ENCODE data around the gene COL1A1. TPM values are rescaled to one million over a fixed set of nuclear protein-coding genes. Genes with fewer than 3 reads are reported as not detected.

COL1A1 gene
- total RNA-seq, 4 donors from 2014 or later: 20.7 to 123 (median 41.5) TPM

DNA sequence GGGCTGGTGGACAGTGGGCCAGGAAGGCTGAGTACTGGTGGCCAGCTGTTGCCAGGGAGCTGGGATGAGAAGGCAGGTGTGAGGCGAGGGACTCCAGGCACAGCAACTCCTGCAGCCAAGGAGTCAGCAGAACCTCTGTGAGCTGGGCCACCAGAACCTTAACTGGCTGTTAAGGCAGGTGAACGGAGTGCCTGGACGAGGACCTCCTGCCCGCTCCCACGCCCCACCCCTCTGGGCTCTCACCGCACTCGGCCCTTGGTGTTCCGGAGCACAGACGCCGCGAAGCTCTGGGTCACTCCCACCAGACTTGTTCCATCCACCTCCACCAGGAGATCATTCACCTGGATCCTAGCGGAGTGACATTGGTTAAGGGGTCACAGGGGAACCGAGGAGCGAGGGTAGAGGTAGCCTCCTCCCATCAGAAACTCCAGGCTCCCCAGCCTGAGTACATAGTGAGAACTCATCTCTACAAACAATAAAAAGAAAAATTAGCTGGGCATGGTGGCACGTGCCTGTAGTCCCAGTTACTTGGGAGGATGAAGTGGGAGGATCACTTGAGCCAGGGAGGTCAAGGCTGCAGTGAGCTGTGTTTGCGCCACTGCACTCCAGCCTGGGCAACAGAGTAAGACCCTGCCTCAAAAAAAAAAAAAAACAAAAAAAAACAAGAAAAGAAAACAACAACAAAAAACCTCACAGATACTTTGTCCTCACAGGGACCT lies 60.2 kb downstream of the COL1A1 start:
- H3K9me3 ChIP-seq: no peaks in the 10 kb centered on the region
- no peaks in the 10 kb centered on the region for H3K27me3 ChIP-seq
- intact Hi-C loops (cut with DNase I): no loop called here
- H3K4me3 ChIP-seq: no peak overlapping the region
- TF ChIP-seq POLR2AphosphoS5 (IDR thresholded peaks at IDR 0.05) (no peak), POLR2A (IDR thresholded peaks at IDR 0.05; ENCODE audit: low read depth) (no peak), EP300 (IDR thresholded peaks at IDR 0.05) (no peak)
- TF ChIP-seq, protein P1, sequence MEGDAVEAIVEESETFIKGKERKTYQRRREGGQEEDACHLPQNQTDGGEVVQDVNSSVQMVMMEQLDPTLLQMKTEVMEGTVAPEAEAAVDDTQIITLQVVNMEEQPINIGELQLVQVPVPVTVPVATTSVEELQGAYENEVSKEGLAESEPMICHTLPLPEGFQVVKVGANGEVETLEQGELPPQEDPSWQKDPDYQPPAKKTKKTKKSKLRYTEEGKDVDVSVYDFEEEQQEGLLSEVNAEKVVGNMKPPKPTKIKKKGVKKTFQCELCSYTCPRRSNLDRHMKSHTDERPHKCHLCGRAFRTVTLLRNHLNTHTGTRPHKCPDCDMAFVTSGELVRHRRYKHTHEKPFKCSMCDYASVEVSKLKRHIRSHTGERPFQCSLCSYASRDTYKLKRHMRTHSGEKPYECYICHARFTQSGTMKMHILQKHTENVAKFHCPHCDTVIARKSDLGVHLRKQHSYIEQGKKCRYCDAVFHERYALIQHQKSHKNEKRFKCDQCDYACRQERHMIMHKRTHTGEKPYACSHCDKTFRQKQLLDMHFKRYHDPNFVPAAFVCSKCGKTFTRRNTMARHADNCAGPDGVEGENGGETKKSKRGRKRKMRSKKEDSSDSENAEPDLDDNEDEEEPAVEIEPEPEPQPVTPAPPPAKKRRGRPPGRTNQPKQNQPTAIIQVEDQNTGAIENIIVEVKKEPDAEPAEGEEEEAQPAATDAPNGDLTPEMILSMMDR (IDR thresholded peaks at IDR 0.05): no peak
- WGBS: 79% methylated on average over 16 of the region's 16 CpGs
- peaks cover 67 to 94% (median 90%) of the 10 kb centered on the region in 4 donors for H3K36me3 ChIP-seq
- peaks cover 34 to 63% (median 60%) of the 10 kb centered on the region in 4 donors for H3K4me1 ChIP-seq
- DNase-seq (ENCODE audit: extremely low spot score): no peak
- H3K27ac ChIP-seq (replicated peaks in 1 of 4): peak overlapping the region; percentile 35 to 59 (median 40)

GRCh38 chr17:50139950-50140885 lies 61.2 kb downstream of the COL1A1 start:
- Histone ChIP-seq H3K4me3 (no peak overlapping the region), H3K36me3 (peaks cover 75 to 100% (median 99%) of the 10 kb centered on the region in 4 donors), H3K27me3 (no peaks in the 10 kb centered on the region), H3K27ac (replicated peaks in 1 of 4) (peak overlapping the region; percentile 35 to 59 (median 40)), H3K9me3 (no peaks in the 10 kb centered on the region), H3K4me1 (peaks cover 24 to 53% (median 50%) of the 10 kb centered on the region in 4 donors)
- no peak for DNase-seq (ENCODE audit: extremely low spot score)
- TF ChIP-seq EP300 (IDR thresholded peaks at IDR 0.05) (no peak), POLR2AphosphoS5 (IDR thresholded peaks at IDR 0.05) (peak in 1 of 2 donors; percentile 70)
- TF ChIP-seq, protein P1 (IDR thresholded peaks at IDR 0.05): peak; percentile 95 to 97 (median 96)
- intact Hi-C loops (cut with DNase I): no loop called here
- WGBS: 34% methylated on average over 19 of the region's 19 CpGs

GRCh38 chr17:50139185-50139783 lies 62.1 kb downstream of the COL1A1 start:
- WGBS: 76% methylated on average over 14 of the region's 15 CpGs
- H3K27ac ChIP-seq (replicated peaks in 1 of 4): peak overlapping the region in 2 of 4 donors; percentile 44 to 59

DNA sequence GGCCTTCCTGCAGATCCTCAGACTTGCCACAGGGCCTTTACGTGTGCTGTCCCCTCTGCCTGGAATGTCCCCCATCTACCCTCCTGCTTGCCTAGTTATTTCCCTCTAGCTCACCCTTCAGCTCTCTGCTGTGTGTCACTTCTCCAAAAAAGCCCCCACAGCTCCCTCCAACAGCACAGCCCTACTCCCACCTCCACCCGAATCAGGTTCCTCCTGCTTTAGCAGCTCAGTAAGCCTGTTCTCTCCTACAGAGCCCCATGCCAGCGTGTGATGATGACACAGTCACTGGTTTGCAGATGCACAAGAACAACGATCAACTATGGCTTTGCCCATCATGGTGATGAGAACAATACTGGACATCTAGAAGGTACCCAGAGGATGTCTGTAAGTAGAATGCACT lies 64.4 kb downstream of the COL1A1 start:
- Histone ChIP-seq H3K27me3 (no peaks in the 10 kb centered on the region), H3K36me3 (peaks cover 58 to 82% (median 79%) of the 10 kb centered on the region in 4 donors), H3K4me3 (no peak overlapping the region), H3K4me1 (peaks cover 35 to 51% (median 48%) of the 10 kb centered on the region in 4 donors), H3K27ac (replicated peaks in 1 of 4) (no peak overlapping the region), H3K9me3 (no peaks in the 10 kb centered on the region)
- no peak for TF ChIP-seq POLR2A (IDR thresholded peaks at IDR 0.05; ENCODE audit: low read depth)
- TF ChIP-seq, protein P1 (IDR thresholded peaks at IDR 0.05): no peak
- no peak for TF ChIP-seq EP300 (IDR thresholded peaks at IDR 0.05)
- no peak for TF ChIP-seq POLR2AphosphoS5 (IDR thresholded peaks at IDR 0.05)
- WGBS: 87% methylated on average over 4 of the region's 4 CpGs
- intact Hi-C loops (cut with DNase I): no loop called here
- DNase-seq (ENCODE audit: extremely low spot score): no peak

More at GRCh38 chr17:50139185-50139783, 62.1 kb downstream of the COL1A1 start:
- peaks cover 21 to 49% (median 45%) of the 10 kb centered on the region in 4 donors for H3K4me1 ChIP-seq
- no peaks in the 10 kb centered on the region for H3K27me3 ChIP-seq
- intact Hi-C loops (cut with DNase I): no loop called here
- DNase-seq (ENCODE audit: extremely low spot score): no peak
- no peak overlapping the region for H3K4me3 ChIP-seq
- TF ChIP-seq POLR2AphosphoS5 (IDR thresholded peaks at IDR 0.05) (no peak), POLR2A (IDR thresholded peaks at IDR 0.05; ENCODE audit: low read depth) (no peak), EP300 (IDR thresholded peaks at IDR 0.05) (no peak)
- TF ChIP-seq, protein P1 (IDR thresholded peaks at IDR 0.05): no peak
- H3K9me3 ChIP-seq: no peaks in the 10 kb centered on the region
- peaks cover 80 to 100% (median 99%) of the 10 kb centered on the region in 4 donors for H3K36me3 ChIP-seq

All from esophagus muscularis mucosa (tissue), 4 donors.